Esophagus squamous epithelium (tissue), 4 donors: Measurements from ENCODE around the gene C1orf52.

Experiments
- POLR2A ChIP-seq, 4 donors: fragments of 450-650 bp; IDR thresholded peaks; one replicate each; pipeline ENCODE4 v1.6.1; 2017; ENCODE audit warnings: antibody characterized with exemption in 4 of 4, mild to moderate bottlenecking in 4 of 4, moderate library complexity in 3 of 4
- TF ChIP-seq, protein P1 (sequence below), 6 experiments: fragments of 450-650 bp in 4 of 6; fragments of 200-600 bp in 2 of 6; sonication (generic) in 2 of 6; IDR thresholded peaks; one replicate each; pipeline ENCODE4 v1.5.1; 2016 to 2019; ENCODE audit warnings: antibody characterized with exemption in 6 of 6, mild to moderate bottlenecking in 4 of 6, moderate library complexity in 4 of 6

DNA sequence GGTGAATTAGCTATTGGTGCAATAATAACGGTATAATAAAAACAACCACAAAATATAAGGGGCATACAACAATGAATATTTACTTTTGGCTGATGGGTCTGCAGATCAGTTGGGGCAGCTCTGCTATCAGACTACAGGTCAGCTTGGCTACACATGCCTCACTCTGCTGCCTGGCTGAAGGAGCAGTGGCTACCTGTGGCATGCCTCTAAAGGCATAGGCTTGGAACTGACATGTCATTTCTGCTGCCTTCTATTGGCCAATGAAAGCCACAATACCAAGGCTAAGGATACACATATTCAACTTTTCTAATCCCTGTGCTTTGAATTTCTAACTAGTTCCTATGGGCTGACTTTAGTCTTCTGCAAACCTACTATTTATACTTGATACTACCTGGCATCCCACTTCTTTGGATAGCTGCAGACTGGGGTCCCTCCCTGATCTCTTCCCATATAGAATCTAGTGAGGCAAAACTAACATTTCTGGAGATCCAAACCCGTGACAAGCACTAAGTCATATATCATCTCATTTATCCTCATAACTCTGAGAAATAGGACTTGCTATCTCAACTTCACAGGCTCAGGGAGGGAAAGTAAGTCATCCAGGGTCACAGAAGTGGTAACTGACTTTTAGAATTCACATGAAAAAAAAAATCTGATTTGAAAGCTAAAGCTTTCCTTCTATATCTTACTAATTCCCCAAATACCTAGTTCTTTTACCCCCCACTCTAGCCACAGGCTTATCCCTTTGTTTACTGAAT, 39.4 kb downstream of the C1orf52 start:
- TF ChIP-seq, protein P1, sequence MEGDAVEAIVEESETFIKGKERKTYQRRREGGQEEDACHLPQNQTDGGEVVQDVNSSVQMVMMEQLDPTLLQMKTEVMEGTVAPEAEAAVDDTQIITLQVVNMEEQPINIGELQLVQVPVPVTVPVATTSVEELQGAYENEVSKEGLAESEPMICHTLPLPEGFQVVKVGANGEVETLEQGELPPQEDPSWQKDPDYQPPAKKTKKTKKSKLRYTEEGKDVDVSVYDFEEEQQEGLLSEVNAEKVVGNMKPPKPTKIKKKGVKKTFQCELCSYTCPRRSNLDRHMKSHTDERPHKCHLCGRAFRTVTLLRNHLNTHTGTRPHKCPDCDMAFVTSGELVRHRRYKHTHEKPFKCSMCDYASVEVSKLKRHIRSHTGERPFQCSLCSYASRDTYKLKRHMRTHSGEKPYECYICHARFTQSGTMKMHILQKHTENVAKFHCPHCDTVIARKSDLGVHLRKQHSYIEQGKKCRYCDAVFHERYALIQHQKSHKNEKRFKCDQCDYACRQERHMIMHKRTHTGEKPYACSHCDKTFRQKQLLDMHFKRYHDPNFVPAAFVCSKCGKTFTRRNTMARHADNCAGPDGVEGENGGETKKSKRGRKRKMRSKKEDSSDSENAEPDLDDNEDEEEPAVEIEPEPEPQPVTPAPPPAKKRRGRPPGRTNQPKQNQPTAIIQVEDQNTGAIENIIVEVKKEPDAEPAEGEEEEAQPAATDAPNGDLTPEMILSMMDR (IDR thresholded peaks at IDR 0.05) = no peak
- TF ChIP-seq POLR2A (IDR thresholded peaks at IDR 0.05) = no peak
